Neural progenitor cell (in vitro differentiated cells): ENCODE results near the gene TAS2R46. TPM values are rescaled to one million over a fixed set of nuclear protein-coding genes. Genes with fewer than 3 reads are reported as not detected.

Source experiments
- DNase-seq: peaks from one replicate; pipeline ENCODE4 v3.0.0-alpha.2; 2016; ENCODE audit warnings: low spot score
- H2AFZ ChIP-seq: fragments of 200-600 bp; sonication (generic); replicated peaks from 2 replicates; pipeline ENCODE4 v1.6.1; 2016; ENCODE audit warnings: antibody characterized with exemption
- H3F3A ChIP-seq: fragments of 200-600 bp; sonication (generic); 2 replicates; pipeline ENCODE4 v1.6.1; 2016; ENCODE audit warnings: antibody characterized with exemption, low read depth
- H3K27ac ChIP-seq: fragments of 200-600 bp; sonication (generic); 2 replicates; pipeline ENCODE4 v1.5.1; 2016; ENCODE audit warnings: mild to moderate bottlenecking
- H3K27me3 ChIP-seq: fragments of 200-600 bp; sonication (generic); 2 replicates; pipeline ENCODE4 v1.6.1; 2016; ENCODE audit warnings: mild to moderate bottlenecking, moderate library complexity
- H3K36me3 ChIP-seq: fragments of 200-600 bp; sonication (generic); 2 replicates; pipeline ENCODE4 v1.5.1; 2016
- H3K4me1 ChIP-seq: fragments of 200-600 bp; sonication (generic); 2 replicates; pipeline ENCODE4 v1.6.1; 2016; ENCODE audit warnings: mixed run types
- H3K4me2 ChIP-seq: fragments of 200-600 bp; sonication (generic); 2 replicates; pipeline ENCODE4 v1.6.1; 2016
- H3K4me3 ChIP-seq: fragments of 200-600 bp; sonication (generic); 2 replicates; pipeline ENCODE4 v1.5.1; 2016
- H3K79me2 ChIP-seq: fragments of 200-600 bp; sonication (generic); 2 replicates; pipeline ENCODE4 v1.6.1; 2016; ENCODE audit warnings: low read depth
- H3K9ac ChIP-seq: fragments of 200-600 bp; sonication (generic); 2 replicates; pipeline ENCODE4 v1.6.1; 2016
- H3K9me3 ChIP-seq: fragments of 200-600 bp; sonication (generic); 2 replicates; pipeline ENCODE4 v1.5.1; 2016; ENCODE audit warnings: low read depth
- H4K20me1 ChIP-seq: fragments of 200-600 bp; sonication (generic); 2 replicates; pipeline ENCODE4 v1.6.1; 2016; ENCODE audit warnings: low read depth
- H3K27ac Mint-ChIP-seq: 3 replicates; pipeline ENCODE4 v1.8.0; 2021; ENCODE audit warnings: mixed read lengths
- H3K27me3 Mint-ChIP-seq: 2 replicates; pipeline ENCODE4 v1.8.0; 2022; ENCODE audit warnings: low read depth, mild to moderate bottlenecking, inconsistent platforms, moderate library complexity, mixed read lengths; ENCODE audit not compliant: insufficient read depth
- H3K36me3 Mint-ChIP-seq: 3 replicates; pipeline ENCODE4 v1.8.0; 2021; ENCODE audit warnings: mixed read lengths
- H3K4me1 Mint-ChIP-seq: 3 replicates; pipeline ENCODE4 v1.8.0; 2021; ENCODE audit warnings: mixed read lengths
- H3K4me3 Mint-ChIP-seq: 3 replicates; pipeline ENCODE4 v1.8.0; 2021; ENCODE audit warnings: mild to moderate bottlenecking, moderate library complexity, mixed read lengths
- H3K9me3 Mint-ChIP-seq: 3 replicates; pipeline ENCODE4 v1.8.0; 2020; ENCODE audit warnings: mixed read lengths
- EZH2 ChIP-seq: fragments of 200-600 bp; sonication (generic); IDR thresholded peaks from 2 replicates; pipeline ENCODE4 v1.6.1; 2017; ENCODE audit warnings: antibody characterized with exemption, mild to moderate bottlenecking, moderate library complexity
- EZH2phosphoT487 ChIP-seq: fragments of 200-600 bp; sonication (generic); IDR thresholded peaks from 2 replicates; pipeline ENCODE4 v1.6.1; 2017; ENCODE audit warnings: antibody characterized with exemption
- total RNA-seq: library from RNA; depleted of rRNA; stranded (reverse); fragments of >200 nt; gene quantifications from 2 replicates; pipeline ENCODE4 v1.2.3, GENCODE V29; 2015; ENCODE audit warnings: low replicate concordance
- TF ChIP-seq, protein P1 (sequence below): fragments of 200-600 bp; sonication (generic); IDR thresholded peaks from 2 replicates; pipeline ENCODE4 v1.5.1; 2017; ENCODE audit warnings: antibody characterized with exemption, mild to moderate bottlenecking

Gene TAS2R46
- total RNA-seq, 1 donor from 2014 or later: 1.9 TPM

DNA sequence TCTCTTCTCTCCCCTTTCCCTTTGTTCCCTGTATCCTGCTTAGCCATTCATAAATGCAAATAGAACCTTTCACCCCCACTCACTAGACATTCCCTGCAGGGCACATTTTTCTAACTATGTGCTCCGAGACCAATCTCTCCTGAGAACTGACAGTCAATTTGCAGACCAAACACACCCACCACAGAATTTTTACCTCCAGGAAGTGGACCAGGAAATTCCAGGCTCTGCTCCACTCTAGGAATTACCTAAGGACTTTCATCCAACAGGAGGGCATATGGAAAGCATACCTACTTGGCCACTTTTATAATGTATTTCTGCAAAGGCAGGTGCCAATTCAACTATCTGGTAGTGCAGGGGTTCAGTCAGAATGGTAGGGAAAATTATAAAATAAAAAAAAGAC is 8.9 kb upstream of the TAS2R46 start:
- peaks cover 1% of the 10 kb centered on the region for H3K9me3 Mint-ChIP-seq
- Histone ChIP-seq H3K4me1 (no peaks in the 10 kb centered on the region), H2AFZ (no peak overlapping the region), H3K27ac (no peak overlapping the region), H3K4me3 (no peak overlapping the region), H3F3A (no peaks in the 10 kb centered on the region), H3K9ac (no peak overlapping the region), H3K36me3 (no peaks in the 10 kb centered on the region), H4K20me1 (no peaks in the 10 kb centered on the region), H3K79me2 (peaks cover 5% of the 10 kb centered on the region), H3K4me2 (no peak overlapping the region), H3K9me3 (no peaks in the 10 kb centered on the region), H3K27me3 (no peaks in the 10 kb centered on the region)
- H3K36me3 Mint-ChIP-seq: peaks cover 10% of the 10 kb centered on the region
- no peaks in the 10 kb centered on the region for H3K27me3 Mint-ChIP-seq
- H3K4me3 Mint-ChIP-seq: no peak overlapping the region
- no peaks in the 10 kb centered on the region for H3K4me1 Mint-ChIP-seq
- TF ChIP-seq, protein P1, sequence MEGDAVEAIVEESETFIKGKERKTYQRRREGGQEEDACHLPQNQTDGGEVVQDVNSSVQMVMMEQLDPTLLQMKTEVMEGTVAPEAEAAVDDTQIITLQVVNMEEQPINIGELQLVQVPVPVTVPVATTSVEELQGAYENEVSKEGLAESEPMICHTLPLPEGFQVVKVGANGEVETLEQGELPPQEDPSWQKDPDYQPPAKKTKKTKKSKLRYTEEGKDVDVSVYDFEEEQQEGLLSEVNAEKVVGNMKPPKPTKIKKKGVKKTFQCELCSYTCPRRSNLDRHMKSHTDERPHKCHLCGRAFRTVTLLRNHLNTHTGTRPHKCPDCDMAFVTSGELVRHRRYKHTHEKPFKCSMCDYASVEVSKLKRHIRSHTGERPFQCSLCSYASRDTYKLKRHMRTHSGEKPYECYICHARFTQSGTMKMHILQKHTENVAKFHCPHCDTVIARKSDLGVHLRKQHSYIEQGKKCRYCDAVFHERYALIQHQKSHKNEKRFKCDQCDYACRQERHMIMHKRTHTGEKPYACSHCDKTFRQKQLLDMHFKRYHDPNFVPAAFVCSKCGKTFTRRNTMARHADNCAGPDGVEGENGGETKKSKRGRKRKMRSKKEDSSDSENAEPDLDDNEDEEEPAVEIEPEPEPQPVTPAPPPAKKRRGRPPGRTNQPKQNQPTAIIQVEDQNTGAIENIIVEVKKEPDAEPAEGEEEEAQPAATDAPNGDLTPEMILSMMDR: no peak
- TF ChIP-seq EZH2 (no peak), EZH2phosphoT487 (no peak)
- no peak for DNase-seq
- H3K27ac Mint-ChIP-seq: no peak overlapping the region

DNA sequence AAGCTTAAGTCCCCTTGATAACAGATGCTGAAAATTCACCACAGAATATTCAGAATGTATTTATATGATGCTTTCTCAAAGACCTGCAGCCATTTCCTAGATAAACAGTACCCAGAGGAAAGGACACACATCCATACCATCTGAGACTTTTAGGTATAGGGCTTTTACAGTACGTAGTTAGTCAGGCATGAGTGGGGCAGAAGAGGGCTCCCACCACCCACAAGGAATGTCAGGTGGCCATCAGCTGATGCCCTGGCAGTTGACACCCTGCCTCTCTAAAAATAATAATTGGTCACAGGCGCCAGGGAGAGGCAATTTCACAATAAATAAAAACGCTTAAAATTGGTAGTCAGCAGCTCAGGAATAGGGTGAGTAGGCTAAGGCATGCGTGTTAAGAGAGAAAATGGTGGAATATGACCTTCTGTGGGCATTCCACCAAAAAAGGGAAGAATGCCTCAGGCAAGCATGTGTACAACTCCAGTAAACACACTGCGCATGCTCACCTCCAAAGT is 7.8 kb upstream of the TAS2R46 start:
- Histone ChIP-seq H2AFZ (no peak overlapping the region), H3K79me2 (peaks cover 9% of the 10 kb centered on the region), H3F3A (no peaks in the 10 kb centered on the region), H3K27ac (no peak overlapping the region), H3K36me3 (no peaks in the 10 kb centered on the region), H3K9ac (no peak overlapping the region), H3K27me3 (no peaks in the 10 kb centered on the region), H3K4me3 (no peak overlapping the region), H3K9me3 (no peaks in the 10 kb centered on the region), H4K20me1 (no peaks in the 10 kb centered on the region), H3K4me1 (no peaks in the 10 kb centered on the region), H3K4me2 (no peak overlapping the region)
- Mint-ChIP-seq H3K9me3 (peaks cover 2% of the 10 kb centered on the region), H3K4me3 (no peak overlapping the region), H3K27me3 (no peaks in the 10 kb centered on the region), H3K27ac (no peak overlapping the region), H3K36me3 (peaks cover 14% of the 10 kb centered on the region), H3K4me1 (no peaks in the 10 kb centered on the region)
- TF ChIP-seq EZH2 (no peak), EZH2phosphoT487 (no peak)
- TF ChIP-seq, protein P1: no peak
- DNase-seq: no peak

DNA sequence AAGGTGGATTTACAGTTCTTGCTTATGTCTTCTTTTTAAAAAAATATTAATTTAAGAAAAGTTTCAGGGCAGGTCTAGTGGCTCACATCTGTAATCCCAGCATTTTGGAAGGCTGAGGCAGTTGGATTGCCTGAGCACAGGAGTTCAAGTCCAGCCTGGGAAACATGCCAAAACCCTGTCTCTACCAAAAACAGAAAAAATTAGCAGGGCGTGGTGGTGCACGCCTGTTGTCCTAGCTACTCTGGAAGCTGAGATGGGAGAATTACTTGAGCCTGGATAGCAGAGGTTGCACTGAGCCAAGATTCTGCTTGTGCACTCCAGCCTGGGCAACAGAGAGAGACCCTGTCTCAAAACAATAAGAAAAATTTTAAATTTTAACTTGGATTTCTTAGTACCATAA is 5.4 kb upstream of the TAS2R46 start:
- Mint-ChIP-seq H3K4me3 (no peak overlapping the region), H3K4me1 (no peaks in the 10 kb centered on the region), H3K36me3 (peaks cover 16% of the 10 kb centered on the region), H3K27me3 (no peaks in the 10 kb centered on the region), H3K9me3 (peaks cover 2% of the 10 kb centered on the region), H3K27ac (no peak overlapping the region)
- H4K20me1 ChIP-seq: peaks cover 6% of the 10 kb centered on the region
- no peaks in the 10 kb centered on the region for H3K9me3 ChIP-seq
- no peaks in the 10 kb centered on the region for H3K27me3 ChIP-seq
- H3K9ac ChIP-seq: no peak overlapping the region
- no peak overlapping the region for H3K4me2 ChIP-seq
- no peaks in the 10 kb centered on the region for H3F3A ChIP-seq
- H3K4me3 ChIP-seq: no peak overlapping the region
- peaks cover 21% of the 10 kb centered on the region for H3K79me2 ChIP-seq
- TF ChIP-seq, protein P1: no peak
- TF ChIP-seq EZH2phosphoT487 (no peak), EZH2 (no peak)
- H3K4me1 ChIP-seq: no peaks in the 10 kb centered on the region
- no peak for DNase-seq
- no peaks in the 10 kb centered on the region for H3K36me3 ChIP-seq
- H2AFZ ChIP-seq: no peak overlapping the region
- H3K27ac ChIP-seq: no peak overlapping the region
